Uterus (tissue), 2 donors: Measurements from ENCODE around the gene CALML5.

Experiments
- POLR2A ChIP-seq, 2 donors: fragments of 450-650 bp; IDR thresholded peaks; one replicate each; pipeline ENCODE4 v1.6.1; 2016; ENCODE audit warnings: antibody characterized with exemption in 2 of 2, mild to moderate bottlenecking in 1 of 2, moderate library complexity in 1 of 2
- TF ChIP-seq, protein P1 (sequence below), 4 experiments: fragments of 200-600 bp in 2 of 4; fragments of 450-650 bp in 2 of 4; sonication (generic) in 2 of 4; IDR thresholded peaks; one replicate each; pipeline ENCODE4 v1.5.1; 2016 to 2019; ENCODE audit warnings: antibody characterized with exemption in 4 of 4, mild to moderate bottlenecking in 2 of 4, moderate library complexity in 1 of 4

DNA sequence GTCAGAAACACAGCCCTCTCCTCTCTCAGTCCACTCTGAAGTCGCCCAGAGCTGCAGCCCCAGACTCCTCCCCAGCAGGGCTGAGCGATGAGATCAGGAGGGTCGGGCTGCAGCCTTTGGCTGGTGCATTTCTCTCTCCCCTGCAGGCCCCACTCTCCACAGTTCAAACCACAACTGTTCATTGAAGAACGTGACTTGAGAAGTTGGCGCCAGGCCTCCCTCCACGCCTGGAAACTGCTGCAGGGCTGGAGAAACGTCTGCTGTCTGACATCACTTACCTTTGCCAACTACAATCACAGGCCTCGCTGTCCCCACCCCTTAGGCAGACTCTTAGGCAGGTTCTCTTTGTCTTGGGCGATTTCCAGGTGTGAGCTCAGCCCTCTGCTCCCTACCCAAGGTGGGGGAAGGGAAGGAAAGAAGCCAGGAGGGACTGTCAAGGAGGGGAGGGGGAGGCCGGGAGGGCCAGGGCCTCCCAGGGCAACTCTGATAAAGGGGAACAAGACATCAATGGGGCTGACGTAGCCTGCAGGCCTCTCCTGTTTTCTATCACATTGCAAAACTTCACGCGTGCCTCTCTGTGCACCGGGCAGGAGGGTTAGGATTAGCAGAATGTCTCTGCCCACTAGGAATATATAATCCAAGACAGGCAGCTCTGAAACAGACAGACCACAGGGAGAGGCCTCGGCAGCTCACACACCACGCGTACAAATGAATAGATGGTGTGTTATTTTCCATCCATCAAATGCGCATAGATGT lies 32.7 kb downstream of the CALML5 start:
- TF ChIP-seq, protein P1, sequence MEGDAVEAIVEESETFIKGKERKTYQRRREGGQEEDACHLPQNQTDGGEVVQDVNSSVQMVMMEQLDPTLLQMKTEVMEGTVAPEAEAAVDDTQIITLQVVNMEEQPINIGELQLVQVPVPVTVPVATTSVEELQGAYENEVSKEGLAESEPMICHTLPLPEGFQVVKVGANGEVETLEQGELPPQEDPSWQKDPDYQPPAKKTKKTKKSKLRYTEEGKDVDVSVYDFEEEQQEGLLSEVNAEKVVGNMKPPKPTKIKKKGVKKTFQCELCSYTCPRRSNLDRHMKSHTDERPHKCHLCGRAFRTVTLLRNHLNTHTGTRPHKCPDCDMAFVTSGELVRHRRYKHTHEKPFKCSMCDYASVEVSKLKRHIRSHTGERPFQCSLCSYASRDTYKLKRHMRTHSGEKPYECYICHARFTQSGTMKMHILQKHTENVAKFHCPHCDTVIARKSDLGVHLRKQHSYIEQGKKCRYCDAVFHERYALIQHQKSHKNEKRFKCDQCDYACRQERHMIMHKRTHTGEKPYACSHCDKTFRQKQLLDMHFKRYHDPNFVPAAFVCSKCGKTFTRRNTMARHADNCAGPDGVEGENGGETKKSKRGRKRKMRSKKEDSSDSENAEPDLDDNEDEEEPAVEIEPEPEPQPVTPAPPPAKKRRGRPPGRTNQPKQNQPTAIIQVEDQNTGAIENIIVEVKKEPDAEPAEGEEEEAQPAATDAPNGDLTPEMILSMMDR (IDR thresholded peaks at IDR 0.05) = no peak
- peak in 1 of 2 donors; percentile 18 for TF ChIP-seq POLR2A (IDR thresholded peaks at IDR 0.05)
